T-helper 2 cell treated with Interferon-gamma antibody and Interleukin-4, amounts not matched to agents 5 μg/mL and 100 μg/mL, for 36 hours (primary cell): Measurements from ENCODE around the gene PIP5KL1.

Source experiments
- DNase-seq: peaks from one replicate; pipeline ENCODE4 v3.0.0; 2021; ENCODE audit warnings: low spot score
- H3K27ac Mint-ChIP-seq: one replicate; pipeline ENCODE4 v1.8.0; 2021; ENCODE audit warnings: mild to moderate bottlenecking, mixed read lengths
- H3K27me3 Mint-ChIP-seq: one replicate; pipeline ENCODE4 v1.8.0; 2021; ENCODE audit warnings: low read depth, mixed read lengths
- H3K36me3 Mint-ChIP-seq: one replicate; pipeline ENCODE4 v1.8.0; 2021; ENCODE audit warnings: low read depth, mixed read lengths
- H3K4me1 Mint-ChIP-seq: one replicate; pipeline ENCODE4 v1.8.0; 2021; ENCODE audit warnings: low read depth, mixed read lengths
- H3K4me3 Mint-ChIP-seq: one replicate; pipeline ENCODE4 v1.8.0; 2022; ENCODE audit warnings: mild to moderate bottlenecking, moderate library complexity, mixed read lengths
- H3K9me3 Mint-ChIP-seq: one replicate; pipeline ENCODE4 v1.8.0; 2021; ENCODE audit warnings: mixed read lengths

Gene PIP5KL1

DNA sequence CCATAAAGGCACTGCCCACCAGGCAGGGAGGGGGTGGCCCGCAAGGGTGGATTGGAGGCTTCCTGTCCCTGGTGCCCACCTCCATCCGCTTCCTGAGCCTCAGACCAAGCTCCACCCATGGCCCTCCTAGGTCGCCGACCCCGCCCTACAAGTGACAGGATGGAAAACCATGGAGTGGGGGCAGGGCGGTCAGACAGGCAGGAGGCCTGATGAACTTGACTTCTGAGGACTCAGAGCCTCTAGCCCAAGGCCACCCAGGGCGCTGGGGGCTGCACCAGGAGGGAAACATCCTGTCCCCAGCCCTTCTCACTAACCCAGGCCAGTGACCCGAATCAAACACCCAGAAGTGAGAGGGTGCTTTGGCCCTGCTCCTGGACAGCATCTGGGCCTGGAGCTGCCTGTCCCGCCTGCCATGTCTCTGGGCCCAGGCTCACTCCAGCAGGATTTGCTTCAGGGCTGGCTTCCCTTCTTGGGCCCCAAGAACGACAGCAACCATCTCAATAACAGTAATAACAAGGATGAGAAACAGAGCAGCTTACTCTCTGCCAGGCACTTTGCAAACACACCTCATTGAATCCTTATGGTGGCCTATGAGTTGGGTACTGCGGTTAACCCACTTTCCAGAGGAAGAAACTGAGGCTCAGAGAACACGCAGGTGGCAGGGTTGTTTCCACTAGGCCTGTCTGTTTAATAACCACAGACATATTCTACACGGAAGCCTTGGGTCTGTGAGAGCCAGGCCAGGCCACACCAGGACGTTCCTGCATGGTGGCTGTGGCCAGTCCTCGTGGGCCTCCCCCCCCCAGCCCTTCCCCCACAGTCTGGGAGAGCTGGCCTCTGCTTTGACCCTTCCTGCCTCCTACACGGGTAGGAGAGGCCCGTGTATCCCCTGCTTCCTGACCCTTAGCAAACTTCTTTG is 26.8 kb downstream of the PIP5KL1 start:
- peak; percentile 87 for DNase-seq
- H3K36me3 Mint-ChIP-seq, result peaks cover 25% of the 10 kb centered on the region
- H3K27ac Mint-ChIP-seq, result peak overlapping the region; percentile 100
- no peaks in the 10 kb centered on the region for H3K27me3 Mint-ChIP-seq
- H3K9me3 Mint-ChIP-seq, result no peaks in the 10 kb centered on the region
- peaks cover 37% of the 10 kb centered on the region for H3K4me1 Mint-ChIP-seq
- peak overlapping the region; percentile 98 for H3K4me3 Mint-ChIP-seq

GRCh38 chr9:127899128-127899943 is 31.2 kb downstream of the PIP5KL1 start, which contains the start of gene ST6GALNAC6:
ST6GALNAC6 (minus strand) TSS chr9:127899603; CDS start chr9:127897981, 1,622 bp downstream.
- Mint-ChIP-seq H3K36me3 (peaks cover 51% of the 10 kb centered on the region), H3K27ac (peak within 1 kb of the TSS; percentile 89), H3K27me3 (no peaks in the 10 kb centered on the region), H3K4me3 (peak within 1 kb of the TSS; percentile 90), H3K9me3 (peaks cover 12% of the 10 kb centered on the region), H3K4me1 (peaks cover 23% of the 10 kb centered on the region)
- DNase-seq, result peak; percentile 77

DNA sequence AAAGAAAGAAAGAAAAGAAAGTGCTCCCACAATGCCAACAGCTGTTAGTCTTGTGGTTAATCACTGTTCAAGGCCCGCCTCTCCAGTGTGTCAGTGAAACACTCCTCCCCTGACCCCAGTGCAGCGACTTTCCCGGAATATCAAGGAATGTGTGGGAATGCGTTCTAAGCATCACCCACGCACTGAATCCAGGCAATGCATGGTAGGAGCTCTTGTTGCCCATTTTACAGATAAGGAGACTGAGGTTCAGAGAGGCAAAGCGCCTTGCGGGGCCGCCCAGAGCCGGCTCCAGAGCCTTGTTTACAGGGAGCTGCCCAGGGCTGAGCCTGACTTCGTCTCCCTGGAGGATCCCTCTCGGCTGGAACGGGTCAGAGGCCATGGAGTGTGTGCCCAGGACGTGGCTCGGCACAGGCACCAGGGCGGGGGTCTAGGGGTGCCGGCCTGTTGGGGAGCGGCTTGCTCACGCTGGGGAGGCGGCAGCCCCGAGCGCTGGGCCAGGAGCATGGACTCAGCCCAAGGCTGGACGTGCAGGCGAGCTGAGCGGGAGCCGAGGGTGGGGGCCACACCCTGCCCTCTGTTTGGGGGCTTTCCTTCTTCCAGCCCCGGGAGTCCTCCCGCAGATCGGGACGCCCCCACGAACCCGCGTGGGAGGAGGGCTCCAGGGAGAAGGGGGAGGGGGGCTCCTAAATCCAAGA is 32.0 kb downstream of the PIP5KL1 start:
- DNase-seq, result peak; percentile 17
- H3K36me3 Mint-ChIP-seq, result peaks cover 53% of the 10 kb centered on the region
- H3K4me1 Mint-ChIP-seq, result peaks cover 20% of the 10 kb centered on the region
- peak overlapping the region; percentile 89 for H3K27ac Mint-ChIP-seq
- H3K9me3 Mint-ChIP-seq, result peaks cover 19% of the 10 kb centered on the region
- peak overlapping the region; percentile 90 for H3K4me3 Mint-ChIP-seq
- H3K27me3 Mint-ChIP-seq, result no peaks in the 10 kb centered on the region

DNA sequence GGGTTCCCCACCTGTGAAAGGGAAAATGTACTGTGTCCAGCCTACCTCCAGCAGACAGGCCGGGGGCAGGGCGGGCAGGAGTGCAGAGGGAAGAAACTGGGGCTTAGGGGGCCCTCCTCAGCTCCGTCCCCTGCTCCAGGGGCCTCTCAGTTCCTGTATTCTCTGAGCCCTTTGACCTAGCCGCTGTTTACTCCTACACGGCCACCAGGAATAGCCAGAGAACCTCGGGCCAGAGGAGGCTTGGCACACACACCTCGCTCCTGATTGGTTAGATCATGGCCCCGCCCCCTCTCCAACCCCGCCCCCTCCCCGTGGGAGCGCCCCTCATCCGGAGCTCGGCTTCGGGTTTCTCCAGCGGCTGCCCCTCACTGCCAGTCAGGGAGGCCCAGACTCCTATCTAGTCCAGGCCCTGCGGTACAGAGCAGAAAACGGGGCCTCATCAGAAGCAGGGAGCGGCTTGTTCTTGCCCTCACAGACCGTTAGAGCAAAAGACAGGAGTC is 33.3 kb downstream of the PIP5KL1 start:
- peaks cover 21% of the 10 kb centered on the region for H3K4me1 Mint-ChIP-seq
- peaks cover 63% of the 10 kb centered on the region for H3K36me3 Mint-ChIP-seq
- DNase-seq, result no peak
- no peaks in the 10 kb centered on the region for H3K27me3 Mint-ChIP-seq
- H3K9me3 Mint-ChIP-seq, result peaks cover 31% of the 10 kb centered on the region
- H3K4me3 Mint-ChIP-seq, result no peak overlapping the region
- H3K27ac Mint-ChIP-seq, result no peak overlapping the region

GRCh38 chr9:127896395-127897192 is 34.0 kb downstream of the PIP5KL1 start:
- Mint-ChIP-seq H3K27me3 (no peaks in the 10 kb centered on the region), H3K4me3 (no peak overlapping the region), H3K9me3 (peaks cover 31% of the 10 kb centered on the region), H3K27ac (peak overlapping the region; percentile 36), H3K4me1 (peaks cover 20% of the 10 kb centered on the region), H3K36me3 (peaks cover 65% of the 10 kb centered on the region)
- DNase-seq, result no peak

GRCh38 chr9:127895811-127896210 is 34.8 kb downstream of the PIP5KL1 start:
- Mint-ChIP-seq H3K4me3 (no peak overlapping the region), H3K27ac (no peak overlapping the region), H3K36me3 (peaks cover 69% of the 10 kb centered on the region)

DNA sequence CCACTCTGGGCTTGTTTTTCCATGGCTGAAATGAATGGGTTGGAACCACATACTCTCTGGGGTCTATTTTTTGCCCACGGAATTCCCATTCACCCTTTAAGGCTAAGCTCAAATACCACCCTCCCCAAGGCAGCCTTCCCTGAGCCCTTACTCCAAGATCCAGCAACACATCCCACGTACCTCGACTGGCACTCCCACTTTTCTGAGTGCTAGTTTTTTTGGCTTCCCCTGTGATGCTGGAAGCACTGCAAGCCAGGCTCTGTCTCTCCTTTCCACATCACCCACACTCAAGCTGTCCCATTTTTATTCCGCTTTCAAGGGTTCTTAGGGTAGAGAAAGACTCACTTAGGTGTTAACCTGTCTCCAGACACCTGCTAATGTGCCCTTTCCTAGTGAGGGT is 37.2 kb downstream of the PIP5KL1 start:
- Mint-ChIP-seq H3K27ac (no peak overlapping the region), H3K9me3 (peaks cover 31% of the 10 kb centered on the region), H3K36me3 (peaks cover 74% of the 10 kb centered on the region), H3K4me3 (no peak overlapping the region), H3K4me1 (peaks cover 15% of the 10 kb centered on the region), H3K27me3 (no peaks in the 10 kb centered on the region)
- no peak for DNase-seq

More at GRCh38 chr9:127895811-127896210, 34.8 kb downstream of the PIP5KL1 start:
- no peak for DNase-seq
- peaks cover 17% of the 10 kb centered on the region for H3K4me1 Mint-ChIP-seq
- H3K27me3 Mint-ChIP-seq, result no peaks in the 10 kb centered on the region
- H3K9me3 Mint-ChIP-seq, result peaks cover 31% of the 10 kb centered on the region

DNA sequence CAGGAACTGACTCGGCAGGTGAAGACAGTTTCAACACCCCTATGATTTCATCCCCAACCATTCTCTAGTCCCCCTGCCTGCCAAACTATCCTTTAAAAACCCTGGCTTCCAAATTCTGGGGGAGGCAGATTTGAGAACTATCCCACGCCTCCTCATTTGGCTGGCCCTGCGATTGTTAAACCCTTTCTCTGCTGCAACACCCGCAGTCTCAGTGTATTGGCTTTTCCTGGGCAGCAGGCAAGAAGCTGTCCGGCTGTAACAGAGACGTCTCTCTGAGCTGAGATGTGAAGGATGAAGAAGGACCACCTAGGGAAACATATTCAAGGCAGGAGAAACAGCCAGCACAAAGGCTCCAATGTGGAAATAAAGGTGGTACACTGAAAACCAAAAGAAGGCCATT is 37.7 kb downstream of the PIP5KL1 start:
- Mint-ChIP-seq H3K9me3 (peaks cover 31% of the 10 kb centered on the region), H3K27ac (no peak overlapping the region), H3K4me1 (peaks cover 13% of the 10 kb centered on the region), H3K4me3 (no peak overlapping the region), H3K36me3 (peaks cover 74% of the 10 kb centered on the region), H3K27me3 (no peaks in the 10 kb centered on the region)
- DNase-seq, result no peak

GRCh38 chr9:127890053-127890452 is 40.5 kb downstream of the PIP5KL1 start:
- peaks cover 24% of the 10 kb centered on the region for H3K9me3 Mint-ChIP-seq
- no peak overlapping the region for H3K27ac Mint-ChIP-seq
- no peak overlapping the region for H3K4me3 Mint-ChIP-seq
- no peaks in the 10 kb centered on the region for H3K27me3 Mint-ChIP-seq
- H3K4me1 Mint-ChIP-seq, result peaks cover 11% of the 10 kb centered on the region
- peaks cover 67% of the 10 kb centered on the region for H3K36me3 Mint-ChIP-seq
- DNase-seq, result no peak

GRCh38 chr9:127887792-127888191 is 42.8 kb downstream of the PIP5KL1 start:
- H3K27me3 Mint-ChIP-seq, result no peaks in the 10 kb centered on the region
- H3K9me3 Mint-ChIP-seq, result peaks cover 5% of the 10 kb centered on the region
- H3K27ac Mint-ChIP-seq, result no peak overlapping the region
- H3K4me1 Mint-ChIP-seq, result peaks cover 7% of the 10 kb centered on the region
- H3K36me3 Mint-ChIP-seq, result peaks cover 58% of the 10 kb centered on the region
- no peak for DNase-seq
- H3K4me3 Mint-ChIP-seq, result no peak overlapping the region

DNA sequence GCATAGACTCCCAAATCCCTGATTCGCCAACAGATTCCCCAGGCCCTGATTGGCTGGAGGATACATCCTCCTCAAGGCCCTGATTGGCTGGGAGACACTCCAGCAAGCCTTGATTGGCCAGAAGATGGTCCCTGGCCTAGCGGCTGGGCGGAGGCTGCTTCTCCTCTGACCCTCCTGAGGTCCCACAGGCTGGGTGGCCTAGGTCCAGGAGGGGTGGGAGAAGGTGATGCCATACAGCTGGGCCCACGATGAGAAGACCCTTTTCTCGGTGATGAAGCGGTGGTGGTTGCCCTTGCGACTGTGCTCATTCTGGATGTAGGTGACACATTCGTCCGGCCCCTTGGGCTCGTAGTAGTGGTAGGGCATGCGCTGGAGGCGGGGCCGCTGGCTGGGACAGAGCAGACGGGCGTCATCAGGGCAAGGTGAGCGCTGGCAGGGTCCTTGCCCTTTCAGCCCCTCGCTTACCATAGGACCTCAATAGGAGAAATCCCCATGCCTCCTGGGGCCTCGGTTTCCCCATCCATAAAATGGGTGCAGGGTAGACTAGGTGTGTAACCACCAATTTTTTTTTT is 44.1 kb downstream of the PIP5KL1 start:
- DNase-seq, result no peak
- Mint-ChIP-seq H3K4me3 (no peak overlapping the region), H3K27me3 (no peaks in the 10 kb centered on the region), H3K9me3 (no peaks in the 10 kb centered on the region), H3K27ac (no peak overlapping the region), H3K4me1 (peaks cover 1% of the 10 kb centered on the region), H3K36me3 (peaks cover 52% of the 10 kb centered on the region)

- Mint-ChIP-seq H3K9me3 (no peaks in the 10 kb centered on the region), H3K4me3 (no peak overlapping the region), H3K27ac (no peak overlapping the region), H3K27me3 (no peaks in the 10 kb centered on the region), H3K36me3 (peaks cover 45% of the 10 kb centered on the region), H3K4me1 (no peaks in the 10 kb centered on the region)
- no peak for DNase-seq
Measured at GRCh38 chr9:127885508-127886281, 44.9 kb downstream of the PIP5KL1 start.
